Duodenal mucosa (tissue), 2 donors: ENCODE measurements around the gene TAF3.
"Not testable (repeated sequence)": the region's sequence is repeated elsewhere in the genome, so short reads cannot be mapped to it uniquely, and the experiment has no call there.

Source experiments
- H3K27ac ChIP-seq: one replicate; pipeline ENCODE4 v1.7.0; 2013; ENCODE audit warnings: low read depth, low read length
- H3K27me3 ChIP-seq, 2 donors: one replicate each; pipeline ENCODE4 v1.7.0; 2013; ENCODE audit warnings: low read length in 2 of 2, control low read depth in 1 of 2; ENCODE audit not compliant: insufficient read depth in 2 of 2, control insufficient read depth in 1 of 2
- H3K36me3 ChIP-seq, 2 donors: one replicate each; pipeline ENCODE4 v1.7.0; 2013; ENCODE audit warnings: low read length in 2 of 2, control low read depth in 1 of 2; ENCODE audit not compliant: insufficient read depth in 2 of 2, control insufficient read depth in 1 of 2
- H3K4me1 ChIP-seq, 2 donors: one replicate each; pipeline ENCODE4 v1.7.0; 2013; ENCODE audit warnings: low read length in 2 of 2, control low read depth in 1 of 2; ENCODE audit not compliant: insufficient read depth in 2 of 2, control insufficient read depth in 1 of 2
- H3K4me3 ChIP-seq, 2 donors: one replicate each; pipeline ENCODE4 v1.7.0; 2013; ENCODE audit warnings: low read length in 2 of 2, low read depth in 1 of 2
- H3K9ac ChIP-seq, 2 donors: one replicate each; pipeline ENCODE4 v1.7.0; 2013; ENCODE audit warnings: low read length in 2 of 2, low read depth in 1 of 2
- H3K9me3 ChIP-seq, 2 donors: one replicate each; pipeline ENCODE4 v1.7.0; 2013; ENCODE audit warnings: low read length in 2 of 2, control low read depth in 1 of 2; ENCODE audit not compliant: control insufficient read depth in 1 of 2

The TAF3 gene

GRCh38 chr10:8013619-8014018 is 195.3 kb downstream of the TAF3 start:
- no peak overlapping the region for H3K9ac ChIP-seq
- H3K4me3 ChIP-seq: no peak overlapping the region
- H3K4me1 ChIP-seq: peaks cover 18 to 20% of the 10 kb centered on the region in 2 donors
- no peak overlapping the region for H3K27ac ChIP-seq
- peaks cover 4 to 12% of the 10 kb centered on the region in 2 donors for H3K36me3 ChIP-seq
- H3K9me3 ChIP-seq: no peaks in the 10 kb centered on the region
- no peaks in the 10 kb centered on the region for H3K27me3 ChIP-seq

DNA sequence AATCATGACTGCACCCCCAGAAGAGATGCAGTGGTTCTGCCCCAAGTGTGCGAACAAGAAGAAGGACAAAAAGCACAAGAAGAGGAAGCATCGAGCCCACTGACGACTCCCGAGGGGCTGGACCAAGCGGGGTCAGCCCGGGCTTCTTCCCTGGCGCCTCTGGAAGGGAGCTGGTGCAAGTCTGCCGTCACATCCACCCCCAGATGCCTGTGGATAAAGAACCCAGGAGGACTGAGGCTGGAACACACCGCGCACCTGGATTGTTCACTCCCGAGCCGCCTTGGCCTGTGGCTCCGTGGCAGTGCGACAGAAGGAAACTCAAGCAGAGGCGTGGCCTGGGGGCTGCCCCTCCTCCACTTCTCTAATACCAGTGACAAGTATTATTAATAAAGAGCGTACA is 196.3 kb downstream of the TAF3 start:
- peaks cover 18 to 20% of the 10 kb centered on the region in 2 donors for H3K4me1 ChIP-seq
- H3K9me3 ChIP-seq: no peaks in the 10 kb centered on the region
- no peak overlapping the region for H3K9ac ChIP-seq
- H3K27ac ChIP-seq: no peak overlapping the region
- no peaks in the 10 kb centered on the region for H3K27me3 ChIP-seq
- peaks cover 4 to 12% of the 10 kb centered on the region in 2 donors for H3K36me3 ChIP-seq
- H3K4me3 ChIP-seq: no peak overlapping the region

GRCh38 chr10:8017277-8017676 is 199.0 kb downstream of the TAF3 start:
- Histone ChIP-seq H3K36me3 (peaks cover 0 to 9% of the 10 kb centered on the region in 2 donors), H3K4me3 (no peak overlapping the region), H3K4me1 (peaks cover 11 to 17% of the 10 kb centered on the region in 2 donors), H3K27me3 (no peaks in the 10 kb centered on the region), H3K9ac (no peak overlapping the region), H3K9me3 (no peaks in the 10 kb centered on the region), H3K27ac (no peak overlapping the region)

DNA sequence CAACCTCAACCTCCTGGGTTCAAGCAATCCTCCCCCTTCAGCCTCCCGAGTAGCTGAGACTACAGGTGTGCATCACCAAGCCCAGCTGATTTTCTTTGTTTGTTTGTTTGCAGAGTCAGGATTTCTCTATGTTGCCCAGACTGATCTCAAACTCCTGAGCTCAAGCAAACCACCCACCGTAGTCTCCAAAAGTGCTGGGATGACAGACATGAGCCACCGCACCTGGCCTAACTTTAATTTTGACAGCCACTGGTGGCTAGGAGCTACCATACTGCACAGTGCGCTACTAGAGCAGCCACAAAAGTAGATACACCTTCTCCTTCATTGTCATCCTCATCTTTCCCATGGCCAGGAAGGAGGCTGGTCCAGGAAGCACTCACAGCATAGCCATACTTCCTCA is 205.0 kb downstream of the TAF3 start:
- Histone ChIP-seq H3K27ac (no peak overlapping the region), H3K27me3 (peaks cover 2 to 15% of the 10 kb centered on the region in 2 donors), H3K4me1 (no peaks in the 10 kb centered on the region), H3K36me3 (no peaks in the 10 kb centered on the region), H3K9ac (no peak overlapping the region), H3K9me3 (no peaks in the 10 kb centered on the region), H3K4me3 (no peak overlapping the region)

DNA sequence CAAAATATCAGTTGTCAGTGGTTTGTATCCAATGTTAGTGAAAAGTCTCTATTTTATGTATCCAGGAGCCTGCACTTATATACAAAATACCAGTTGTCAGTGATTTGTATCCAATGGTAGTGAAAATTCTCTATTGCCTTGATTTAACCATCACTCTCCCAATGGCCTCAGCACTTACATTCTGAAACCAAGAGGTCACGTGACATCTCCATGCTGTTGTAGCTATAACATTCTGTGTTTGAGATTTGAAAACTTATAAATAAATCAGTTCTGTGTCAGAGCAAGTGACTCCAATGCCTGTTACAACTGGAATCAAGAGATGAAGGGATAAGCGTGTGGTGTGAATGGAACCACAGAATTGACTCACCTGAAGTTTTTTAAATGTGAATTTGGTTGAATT is 205.5 kb downstream of the TAF3 start:
- Histone ChIP-seq H3K36me3 (no peaks in the 10 kb centered on the region), H3K4me1 (no peaks in the 10 kb centered on the region), H3K9me3 (no peaks in the 10 kb centered on the region), H3K27ac (no peak overlapping the region), H3K4me3 (no peak overlapping the region), H3K9ac (no peak overlapping the region), H3K27me3 (peaks cover 2 to 15% of the 10 kb centered on the region in 2 donors)

GRCh38 chr10:8026349-8027259 is 208.3 kb downstream of the TAF3 start:
- peak overlapping the region; percentile 30 to 41 for H3K4me3 ChIP-seq
- peaks cover 13 to 18% of the 10 kb centered on the region in 2 donors for H3K27me3 ChIP-seq
- H3K27ac ChIP-seq: no peak overlapping the region
- H3K36me3 ChIP-seq: no peaks in the 10 kb centered on the region
- H3K4me1 ChIP-seq: no peaks in the 10 kb centered on the region
- H3K9ac ChIP-seq: no peak overlapping the region
- H3K9me3 ChIP-seq: no peaks in the 10 kb centered on the region

GRCh38 chr10:8031211-8031610 is 212.9 kb downstream of the TAF3 start:
- H3K9ac ChIP-seq, H3K4me3 ChIP-seq, H3K9me3 ChIP-seq, H3K4me1 ChIP-seq, H3K36me3 ChIP-seq, H3K27ac ChIP-seq: not testable (repeated sequence)
- peaks cover 45 to 52% of the 10 kb centered on the region in 2 donors for H3K27me3 ChIP-seq

DNA sequence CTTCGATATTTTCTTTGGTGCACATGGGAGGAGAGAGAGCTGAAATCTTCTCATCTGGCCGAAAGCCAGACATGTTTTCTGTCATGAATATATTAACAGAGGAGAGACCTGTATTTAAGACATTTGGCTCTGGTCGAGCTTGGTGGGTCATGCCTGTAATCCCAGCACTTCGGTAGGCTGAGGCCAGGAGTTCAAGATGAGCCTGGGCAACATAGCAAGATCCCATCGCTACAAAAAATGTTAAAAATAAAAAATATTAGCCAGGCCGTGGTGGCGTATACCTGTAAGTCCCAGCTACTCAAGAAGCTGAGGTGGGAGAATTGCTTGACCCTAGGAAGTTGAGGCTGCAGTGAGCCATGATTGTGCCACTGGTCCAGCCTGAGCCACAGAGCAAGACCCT is 214.3 kb downstream of the TAF3 start:
- H3K4me1 ChIP-seq: peaks cover 7 to 9% of the 10 kb centered on the region in 2 donors
- H3K9ac ChIP-seq: no peak overlapping the region
- H3K36me3 ChIP-seq: no peaks in the 10 kb centered on the region
- H3K27ac ChIP-seq: no peak overlapping the region
- no peaks in the 10 kb centered on the region for H3K9me3 ChIP-seq
- H3K27me3 ChIP-seq: peaks cover 54 to 58% of the 10 kb centered on the region in 2 donors
- H3K4me3 ChIP-seq: no peak overlapping the region

GRCh38 chr10:8033812-8034465 is 215.6 kb downstream of the TAF3 start:
- no peaks in the 10 kb centered on the region for H3K36me3 ChIP-seq
- H3K4me1 ChIP-seq: peaks cover 7 to 9% of the 10 kb centered on the region in 2 donors
- no peak overlapping the region for H3K4me3 ChIP-seq
- H3K9ac ChIP-seq: no peak overlapping the region
- peaks cover 67 to 70% of the 10 kb centered on the region in 2 donors for H3K27me3 ChIP-seq
- H3K9me3 ChIP-seq: no peaks in the 10 kb centered on the region
- H3K27ac ChIP-seq: no peak overlapping the region

DNA sequence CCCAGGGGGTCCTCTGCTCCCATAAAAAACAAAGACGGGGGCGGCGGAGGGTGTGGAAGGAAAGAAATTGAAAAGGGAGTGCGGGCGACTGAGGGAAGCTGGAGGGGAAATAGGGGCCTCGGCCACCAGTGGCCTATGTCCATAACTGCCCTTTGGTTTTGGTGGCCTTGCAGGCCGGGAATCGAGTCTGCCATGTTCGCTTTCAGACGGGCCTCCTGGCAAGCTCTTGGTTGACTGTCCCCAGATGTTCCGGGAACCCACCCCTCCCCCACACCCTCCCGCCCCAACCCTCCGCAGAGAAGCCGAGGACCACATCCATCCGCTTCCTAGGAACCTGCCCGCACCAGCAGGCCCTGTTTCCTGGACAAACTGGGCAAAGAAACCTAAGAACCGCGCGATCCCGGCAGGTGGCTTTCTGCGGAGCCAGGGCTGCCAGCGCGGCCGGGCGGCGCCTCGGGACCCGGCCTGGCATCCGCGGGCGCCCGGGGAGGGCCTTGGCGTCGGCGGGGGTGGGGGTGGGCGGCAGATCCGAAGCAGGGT is 216.2 kb downstream of the TAF3 start:
- H3K9me3 ChIP-seq: no peaks in the 10 kb centered on the region
- H3K27ac ChIP-seq: no peak overlapping the region
- H3K36me3 ChIP-seq: no peaks in the 10 kb centered on the region
- H3K27me3 ChIP-seq: peaks cover 73 to 76% of the 10 kb centered on the region in 2 donors
- peak overlapping the region in 1 of 2 donors; percentile 11 for H3K4me3 ChIP-seq
- H3K9ac ChIP-seq: no peak overlapping the region
- H3K4me1 ChIP-seq: peaks cover 7 to 9% of the 10 kb centered on the region in 2 donors
